Measurements from ENCODE around the gene PCOLCE2.

The PCOLCE2 gene, protein sequence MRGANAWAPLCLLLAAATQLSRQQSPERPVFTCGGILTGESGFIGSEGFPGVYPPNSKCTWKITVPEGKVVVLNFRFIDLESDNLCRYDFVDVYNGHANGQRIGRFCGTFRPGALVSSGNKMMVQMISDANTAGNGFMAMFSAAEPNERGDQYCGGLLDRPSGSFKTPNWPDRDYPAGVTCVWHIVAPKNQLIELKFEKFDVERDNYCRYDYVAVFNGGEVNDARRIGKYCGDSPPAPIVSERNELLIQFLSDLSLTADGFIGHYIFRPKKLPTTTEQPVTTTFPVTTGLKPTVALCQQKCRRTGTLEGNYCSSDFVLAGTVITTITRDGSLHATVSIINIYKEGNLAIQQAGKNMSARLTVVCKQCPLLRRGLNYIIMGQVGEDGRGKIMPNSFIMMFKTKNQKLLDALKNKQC

DNA sequence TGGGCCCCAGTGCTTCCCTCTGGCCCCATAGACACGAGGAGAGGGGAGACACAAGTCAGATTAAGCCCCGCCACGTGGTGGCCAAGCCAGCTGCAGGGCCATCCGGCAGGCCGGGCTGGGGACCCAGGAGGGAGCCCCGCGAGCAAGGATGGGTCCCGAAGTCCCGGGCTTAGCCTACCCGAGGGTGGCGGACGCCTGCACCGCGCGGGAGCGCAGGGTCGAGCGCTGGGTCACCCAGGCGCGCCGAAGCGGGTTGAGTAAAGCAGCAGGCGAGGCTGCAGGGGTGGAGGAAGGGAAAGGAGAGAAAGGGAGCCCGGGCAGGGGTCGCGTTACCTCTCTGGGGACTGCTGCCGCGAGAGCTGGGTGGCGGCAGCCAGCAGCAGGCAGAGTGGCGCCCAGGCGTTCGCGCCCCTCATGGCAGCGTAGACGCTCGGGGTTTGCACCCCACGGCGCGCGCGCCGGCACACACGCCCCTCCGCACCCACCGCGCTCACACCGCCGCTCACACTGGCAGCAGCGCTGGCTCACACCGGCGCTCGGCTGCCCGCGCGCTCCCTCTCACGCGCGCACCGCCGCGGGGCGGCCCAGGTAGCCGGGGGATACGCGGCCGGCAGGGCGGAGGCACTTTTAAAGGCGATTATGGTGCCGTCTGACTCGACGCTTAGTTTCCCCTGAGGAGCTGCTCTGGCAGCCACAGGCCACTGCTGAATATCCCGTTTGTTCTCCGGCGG, at the start of gene PCOLCE2:
Gene PCOLCE2, minus strand, starts transcription at position 603 of the 731 bp plus-strand sequence. Its CDS starts 187 bp downstream, at position 416.
- DNase-seq: peak; percentile 6

DNA sequence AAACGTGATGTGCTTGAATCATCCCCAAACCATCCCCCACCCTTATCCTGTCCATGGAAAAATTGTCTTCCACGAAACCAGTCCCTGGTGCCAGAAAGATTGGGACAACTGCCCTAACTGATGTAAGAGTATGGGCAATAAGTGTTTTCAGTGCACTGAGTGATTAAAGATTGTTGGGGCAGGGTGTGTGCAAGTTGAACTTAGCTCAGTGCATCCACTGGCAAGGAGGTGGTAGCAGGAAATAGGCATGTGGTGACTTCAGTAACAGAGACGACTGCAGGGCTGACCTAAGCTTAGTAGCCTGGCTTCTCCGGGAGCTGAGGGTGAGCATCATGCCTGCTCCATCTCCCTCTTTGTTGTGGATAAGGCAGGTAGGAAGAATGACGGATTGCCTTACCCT, 47.1 kb upstream of the PCOLCE2 start:
- DNase-seq: no peak

DNA sequence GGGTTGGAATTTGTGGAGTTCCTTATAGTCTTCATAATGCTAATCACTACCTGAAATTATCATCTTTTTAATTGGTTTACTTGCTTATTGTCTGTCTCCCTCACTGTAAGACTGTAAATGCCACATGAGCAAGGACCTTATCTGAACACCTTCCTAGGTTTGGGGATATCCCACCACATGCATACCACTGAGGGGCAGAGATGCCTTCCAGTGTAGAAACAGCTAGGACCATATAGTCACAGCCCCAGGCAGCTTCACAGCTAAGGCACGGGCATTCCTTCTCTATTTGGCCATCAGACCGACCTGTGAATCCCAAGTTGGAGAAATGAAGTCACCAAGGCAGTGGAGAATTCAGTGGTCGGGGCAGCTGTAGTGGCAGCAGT, 46.0 kb upstream of the PCOLCE2 start:
- no peak for DNase-seq

DNA sequence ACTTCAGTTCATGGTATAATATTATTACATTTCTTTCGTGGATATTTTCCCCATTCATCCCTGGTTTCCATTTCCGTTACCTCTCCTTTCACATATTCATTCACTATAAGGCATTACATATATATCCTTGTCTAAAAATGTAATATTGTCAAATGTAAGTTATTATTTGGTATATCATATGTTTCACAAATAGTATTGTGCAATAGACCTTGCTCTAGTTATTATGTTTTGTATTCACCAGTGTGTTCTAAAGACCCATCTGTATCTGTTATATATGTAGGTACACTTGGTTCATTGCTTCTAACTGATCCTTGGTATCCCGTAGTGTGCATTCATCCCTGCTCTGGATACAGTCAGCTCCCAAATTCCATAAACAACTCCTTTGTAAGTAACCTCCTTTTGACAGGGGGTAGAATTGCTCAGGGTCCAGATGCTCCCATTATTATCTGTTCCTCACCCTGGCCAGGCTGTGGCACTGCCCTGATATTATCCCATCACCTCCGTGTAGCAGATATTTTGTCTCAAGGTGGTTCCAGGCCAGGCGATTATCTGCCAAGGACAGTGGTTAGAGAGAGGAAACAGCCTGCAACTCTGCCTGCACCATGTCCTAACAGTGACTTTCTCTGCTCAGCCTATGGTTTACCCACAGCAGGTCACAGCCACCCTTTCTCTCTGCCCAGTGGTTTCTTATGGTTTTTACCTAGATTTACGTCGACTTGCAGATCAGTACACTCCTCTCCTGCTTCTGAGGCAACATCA, 45.4 kb upstream of the PCOLCE2 start:
- DNase-seq: no peak

DNA sequence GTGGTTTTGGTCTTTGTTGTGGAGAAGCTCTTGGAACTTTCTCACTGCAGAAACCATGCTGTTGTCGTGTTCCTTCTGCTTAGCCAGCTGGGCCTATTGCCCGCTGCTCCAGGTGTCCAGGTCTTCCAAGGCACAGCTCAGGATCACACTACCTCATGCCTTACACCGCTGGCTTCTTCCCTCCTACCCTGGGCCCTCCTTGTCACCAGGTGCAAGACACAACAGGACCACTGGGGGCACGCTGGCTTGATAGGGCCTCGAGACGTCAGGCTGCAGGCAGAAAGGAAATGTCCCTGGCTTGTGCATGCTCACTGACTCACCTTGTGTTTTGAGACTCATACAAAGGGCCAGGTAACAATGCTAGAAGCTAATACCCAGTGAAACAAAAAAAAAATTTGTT, 42.3 kb upstream of the PCOLCE2 start:
- peak; percentile 31 for DNase-seq

DNA sequence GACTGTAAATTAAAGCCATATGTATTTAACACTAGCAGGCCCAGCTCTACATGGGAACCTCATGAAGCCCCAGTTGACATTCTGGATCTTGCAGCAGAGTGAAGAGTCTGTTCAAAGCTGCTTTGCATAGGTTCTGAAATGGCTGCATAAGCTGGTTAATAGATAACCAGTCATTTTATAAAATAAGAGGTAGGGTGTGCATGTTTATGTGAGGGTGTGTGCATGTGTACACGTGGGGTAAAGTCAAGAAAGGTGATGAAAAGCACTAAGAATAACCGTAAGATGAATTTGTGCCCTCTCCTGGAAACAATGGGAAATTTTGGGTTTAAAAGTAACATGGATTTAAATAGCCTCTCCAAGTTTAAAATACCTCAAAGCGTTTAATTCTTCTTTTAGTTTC, 41.6 kb upstream of the PCOLCE2 start:
- no peak for DNase-seq

DNA sequence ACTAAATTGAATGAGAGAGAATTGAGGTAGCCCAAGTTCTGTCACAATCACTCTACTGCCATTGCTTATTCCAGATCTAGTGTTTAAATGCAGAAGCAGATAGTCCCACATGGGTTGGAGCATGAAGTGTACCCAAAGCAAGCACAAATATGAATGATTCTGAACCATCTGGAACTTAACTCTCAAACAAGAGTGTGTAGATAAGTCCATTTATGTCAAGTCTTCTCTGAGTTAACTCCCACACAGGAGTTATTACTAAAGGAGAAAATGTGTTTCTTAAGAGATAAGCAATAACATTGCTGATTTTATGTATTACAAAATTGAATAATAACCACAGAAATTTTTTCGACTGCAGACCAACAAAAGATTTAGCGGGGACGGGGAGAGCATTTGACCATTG, 41.0 kb upstream of the PCOLCE2 start:
- no peak for DNase-seq

DNA sequence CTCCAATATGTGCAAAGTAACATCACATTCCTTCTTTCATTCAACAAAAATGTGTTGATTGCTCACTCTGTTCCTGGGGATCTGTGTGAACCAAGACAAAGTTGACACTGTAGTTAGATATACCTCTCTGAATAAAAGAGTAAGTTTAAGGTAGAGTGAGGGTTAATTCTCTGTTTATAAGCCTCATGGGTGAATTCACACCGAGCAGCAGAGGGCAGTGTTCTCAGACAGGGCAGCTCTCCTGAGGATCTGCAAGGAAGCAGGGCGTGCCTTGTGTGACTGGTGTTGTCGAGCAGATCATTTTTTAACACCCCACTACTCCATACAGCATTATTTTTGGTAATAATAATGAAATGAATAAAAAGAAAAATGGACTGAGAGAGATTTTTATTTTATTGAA, 40.2 kb upstream of the PCOLCE2 start:
- peak; percentile 60 for DNase-seq

DNA sequence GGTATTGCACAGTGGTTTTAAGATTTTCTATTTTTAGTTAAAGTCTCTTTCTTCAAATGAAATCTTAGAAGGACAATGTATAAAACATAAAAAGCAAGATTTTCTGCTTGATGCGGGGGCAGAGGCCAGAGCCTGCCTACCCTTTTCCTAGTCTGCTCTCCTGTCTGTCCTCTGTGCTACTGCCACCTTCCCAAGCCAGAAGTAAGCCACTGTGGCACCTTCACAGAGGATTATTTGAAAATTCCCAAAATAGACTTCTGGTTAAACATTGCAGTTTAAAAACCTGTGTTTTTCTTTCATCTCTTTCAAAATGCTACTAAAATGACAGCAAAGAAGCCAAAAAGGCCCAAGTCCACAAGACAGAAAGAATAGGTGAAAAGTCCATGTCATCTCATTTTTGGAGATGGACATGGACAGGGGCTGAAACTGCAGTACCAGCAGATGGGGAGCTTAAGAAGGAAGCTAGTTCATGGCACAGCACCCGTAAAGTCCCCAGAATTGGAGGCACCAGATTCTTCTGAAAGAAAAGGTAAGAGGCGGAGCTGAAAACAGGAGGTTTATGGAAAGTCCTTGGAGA, 37.6 kb upstream of the PCOLCE2 start:
- no peak for DNase-seq

DNA sequence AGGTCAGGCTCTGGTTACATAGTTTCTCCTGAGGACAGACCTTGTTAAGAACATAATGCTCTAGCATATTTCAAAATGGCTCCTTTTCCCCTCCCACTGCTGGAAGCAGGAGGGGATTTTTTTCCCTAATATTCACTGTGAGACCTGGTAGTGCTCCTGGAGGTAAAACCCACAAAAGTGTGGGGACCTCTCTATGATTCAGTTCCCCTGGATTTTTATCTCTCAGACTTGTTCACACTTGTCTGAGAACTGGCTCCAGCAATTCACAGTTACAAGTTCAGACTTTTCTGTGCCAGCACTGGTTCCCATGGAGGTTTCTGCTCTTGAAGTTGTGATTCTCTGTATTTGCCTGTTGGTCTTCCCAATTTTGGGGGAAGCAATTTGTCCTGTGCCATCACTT, 36.3 kb upstream of the PCOLCE2 start:
- DNase-seq: no peak

DNA sequence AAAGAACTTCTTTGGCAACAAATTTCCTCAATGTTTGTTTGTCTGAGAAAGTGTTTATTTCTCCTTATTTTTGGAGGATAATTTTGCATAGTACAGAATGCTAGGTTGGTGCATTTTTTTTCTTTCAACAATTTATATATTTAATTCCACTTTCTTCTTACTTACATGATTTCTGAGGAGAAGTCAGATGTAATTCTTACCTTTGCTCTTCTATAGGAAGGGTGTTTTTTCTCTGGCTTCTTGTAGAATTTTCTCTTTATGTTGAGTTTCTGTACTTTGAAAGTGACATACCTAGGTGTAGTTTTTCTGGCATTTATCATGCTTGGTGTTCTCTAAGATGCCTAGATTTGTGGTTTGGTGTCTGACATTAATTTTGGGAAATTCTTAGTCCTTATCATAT, 34.8 kb upstream of the PCOLCE2 start:
- DNase-seq: no peak

DNA sequence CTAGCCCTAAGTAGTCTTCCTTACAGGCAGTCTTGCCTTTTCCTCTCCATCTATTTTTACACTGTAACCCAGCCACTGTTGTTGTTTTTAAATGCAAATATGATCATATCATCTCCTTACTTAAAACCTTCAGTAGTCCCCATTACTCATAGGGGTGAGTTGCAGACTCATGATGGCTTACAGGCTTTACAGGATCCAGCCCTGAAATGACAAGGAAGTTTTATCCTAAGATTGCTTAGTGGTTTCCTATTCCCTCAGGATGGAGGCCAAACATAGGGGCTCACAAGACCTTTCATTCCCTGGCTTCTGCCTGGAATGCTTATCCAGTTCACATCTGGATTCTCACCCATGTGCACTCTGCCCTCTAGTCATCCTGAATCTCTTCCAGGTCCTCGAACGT, 27.7 kb upstream of the PCOLCE2 start:
- no peak for DNase-seq

DNA sequence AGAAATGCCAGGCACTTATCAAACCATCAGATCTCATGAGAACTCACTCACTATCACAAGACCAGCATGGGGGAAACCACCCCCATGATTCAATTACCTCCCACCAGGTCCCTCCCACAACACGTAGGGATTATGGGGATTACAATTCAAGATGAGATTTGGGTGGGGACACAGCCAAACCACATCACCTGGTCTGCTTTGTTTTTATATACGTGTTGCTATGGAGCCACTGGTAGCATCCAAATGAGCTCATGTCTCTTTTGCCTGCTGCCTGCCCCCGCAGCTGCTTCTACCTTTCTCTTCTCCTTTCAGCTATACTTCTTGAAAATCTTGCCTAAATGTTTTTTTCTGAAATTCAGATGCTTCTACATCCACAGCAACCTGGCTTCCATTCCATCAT, 26.8 kb upstream of the PCOLCE2 start:
- no peak for DNase-seq

DNA sequence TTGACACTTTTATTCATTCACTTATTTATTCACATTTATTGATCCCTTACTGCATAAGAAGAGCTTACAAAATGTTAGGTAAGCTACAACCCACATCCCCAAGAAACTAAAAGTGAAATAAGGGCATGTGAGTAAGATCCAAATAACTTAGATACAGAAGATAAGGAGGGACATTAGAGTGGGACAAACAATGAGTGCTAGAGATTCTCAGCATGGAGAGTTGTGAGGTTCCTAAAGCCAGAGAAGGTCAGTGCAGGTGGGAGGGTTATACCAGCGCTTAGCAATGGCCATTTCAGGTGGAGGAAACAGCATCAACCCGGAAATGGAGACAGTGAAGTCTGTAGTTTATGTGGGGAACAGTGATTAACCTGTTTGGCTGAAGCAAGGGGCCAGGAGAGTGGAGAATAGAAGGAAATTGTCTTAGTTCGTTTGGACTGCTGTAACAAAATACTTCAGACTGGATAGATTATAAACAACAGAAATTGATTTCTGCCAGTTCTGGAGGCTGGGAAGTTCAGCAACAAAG, 25.5 kb upstream of the PCOLCE2 start:
- DNase-seq: no peak

DNA sequence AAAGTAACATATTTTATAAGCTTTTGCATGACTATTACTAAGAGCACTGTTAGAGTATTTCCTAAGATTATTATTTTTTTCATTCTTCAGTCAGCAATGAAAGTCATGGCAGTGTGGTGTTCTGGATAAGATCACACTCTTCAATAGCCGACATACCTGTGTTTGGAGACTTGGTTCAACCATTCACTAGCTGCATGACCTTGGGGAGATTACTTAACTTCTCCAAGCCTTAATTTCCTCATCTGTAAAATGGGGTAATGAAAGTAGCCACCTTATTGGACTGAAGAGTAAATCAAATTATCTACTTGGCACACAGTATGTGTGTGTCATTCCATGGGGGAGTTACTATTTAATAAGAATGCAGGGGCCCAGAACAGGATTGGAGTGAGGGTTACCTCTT, 24.5 kb upstream of the PCOLCE2 start:
- no peak for DNase-seq

DNA sequence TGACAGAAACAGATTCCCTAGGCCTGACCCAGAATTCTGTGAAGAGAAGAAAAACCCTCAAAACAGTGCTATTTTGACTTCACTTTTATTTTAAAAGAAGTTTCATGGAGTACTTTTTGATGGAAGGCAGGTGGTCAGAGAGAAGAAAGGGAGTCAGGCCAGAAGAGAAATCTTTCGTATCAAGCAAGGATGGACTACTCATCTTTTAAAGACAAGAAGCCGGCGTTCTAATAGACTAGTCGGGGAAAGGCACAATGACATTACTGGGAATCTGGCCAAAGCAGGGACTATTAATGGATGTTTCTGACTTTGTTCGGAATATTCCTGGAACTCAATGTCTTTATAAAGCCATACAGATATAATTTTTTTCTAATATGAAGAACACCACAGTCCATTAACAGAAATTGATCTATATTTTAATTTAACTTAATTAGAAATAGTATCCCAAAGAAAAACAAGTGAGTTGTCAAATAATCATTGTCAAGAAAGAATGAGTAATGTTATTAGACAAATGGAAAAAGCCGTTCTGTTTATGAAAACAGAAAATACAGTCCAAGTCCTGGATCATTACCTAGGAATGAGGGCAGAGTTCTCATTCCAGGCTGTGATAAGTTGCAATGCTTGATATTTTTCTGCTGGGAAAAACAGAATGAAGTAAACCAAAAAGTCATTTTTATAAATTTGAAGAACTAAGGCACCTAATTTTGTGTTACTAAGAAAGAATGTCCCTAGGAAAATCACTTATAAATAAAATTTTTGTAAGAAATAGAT, 23.7 kb upstream of the PCOLCE2 start:
- no peak for DNase-seq

DNA sequence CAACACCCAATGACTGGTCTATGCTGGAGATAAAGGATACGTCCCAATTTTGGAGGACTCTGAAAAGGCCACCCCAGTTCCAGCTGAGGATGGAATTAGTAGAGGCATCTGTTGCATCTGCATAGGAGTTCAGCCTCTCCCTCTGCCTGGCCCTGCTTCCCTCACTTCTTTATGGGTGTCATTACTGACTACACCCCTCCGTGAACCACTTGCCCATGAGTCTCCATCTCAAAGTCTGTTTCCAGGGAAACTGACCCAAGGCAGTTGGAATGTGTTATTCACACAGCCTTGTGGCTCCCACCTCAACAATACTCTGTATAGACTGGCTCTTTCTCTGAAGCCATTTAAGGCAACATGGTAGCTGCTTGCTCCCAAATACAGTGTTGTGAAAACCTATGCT, 21.4 kb upstream of the PCOLCE2 start:
- no peak for DNase-seq

DNA sequence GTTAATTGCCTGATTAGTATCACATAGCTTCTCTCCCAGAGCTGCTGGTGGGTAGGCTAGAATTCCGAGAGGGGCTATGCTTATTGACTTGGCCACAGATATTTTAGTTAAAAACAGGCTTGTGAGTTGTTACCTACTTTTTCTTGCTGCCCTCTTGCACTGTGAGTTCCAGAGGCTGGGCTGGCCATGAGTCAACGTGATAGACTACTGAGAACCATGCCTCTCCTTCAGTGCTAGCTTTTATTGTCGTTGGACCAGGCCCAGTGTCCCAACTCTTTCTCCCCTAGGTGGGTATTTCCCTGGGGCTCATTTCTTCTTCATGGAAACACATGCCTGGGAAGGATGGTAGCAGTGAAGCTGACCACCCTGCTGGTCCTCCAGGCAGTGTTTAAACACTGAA, 20.4 kb upstream of the PCOLCE2 start:
- DNase-seq: no peak

DNA sequence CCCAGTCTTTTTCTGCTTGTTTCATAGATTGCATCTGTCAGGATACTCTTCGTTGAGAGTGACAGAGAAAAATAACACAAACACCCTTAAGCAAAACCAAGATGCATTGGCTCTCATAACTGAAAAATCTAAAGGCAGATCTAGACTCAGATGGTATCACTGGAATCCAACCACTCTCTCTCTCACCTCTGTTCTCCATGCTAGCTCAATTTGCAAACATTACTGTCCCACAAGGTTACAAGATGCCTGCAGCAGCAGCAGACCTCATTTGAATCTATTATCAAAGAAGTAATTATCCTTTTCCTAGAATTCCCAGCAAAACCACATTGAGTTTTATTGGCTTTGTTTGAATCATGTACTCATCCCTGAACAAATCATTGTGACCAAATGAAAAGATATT, 19.1 kb upstream of the PCOLCE2 start:
- DNase-seq: no peak

DNA sequence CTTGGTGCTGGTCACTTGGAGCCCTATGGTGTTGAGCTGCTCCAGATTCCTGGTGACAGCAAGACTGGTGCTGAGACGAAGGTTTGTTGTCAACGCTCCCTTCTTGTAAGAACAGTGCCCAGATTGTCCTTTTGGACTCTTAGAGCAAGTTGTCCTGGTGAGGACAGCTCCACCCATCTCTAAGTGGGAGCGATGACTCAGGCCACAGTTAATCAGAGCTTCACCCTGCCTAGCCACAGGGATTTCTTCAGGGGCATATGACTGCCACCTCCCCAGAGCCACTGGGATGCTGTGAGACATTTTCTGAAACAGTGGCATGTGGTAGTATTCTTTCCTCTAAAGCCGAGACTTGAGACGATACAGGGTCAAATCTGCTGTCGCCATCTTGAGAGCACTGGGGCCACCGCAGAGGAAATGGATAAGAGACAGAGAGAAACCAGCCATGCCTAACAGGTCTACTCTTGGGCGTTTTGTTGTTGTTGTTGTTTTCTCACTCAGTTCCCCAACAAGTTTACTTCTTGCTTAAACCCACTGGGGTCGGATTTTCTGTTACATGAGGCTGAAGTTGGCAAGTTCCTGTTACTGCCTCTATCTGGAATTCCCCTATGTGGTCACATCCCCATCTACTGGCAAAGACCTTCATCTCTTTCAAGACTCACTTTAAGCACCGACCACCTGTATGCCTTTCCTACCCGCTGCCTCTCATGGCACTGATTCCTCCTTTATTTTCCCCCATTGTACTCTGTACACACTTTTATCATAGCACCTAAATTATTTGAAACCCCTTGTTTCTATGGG, 16.0 kb upstream of the PCOLCE2 start:
- DNase-seq: peak; percentile 14

DNA sequence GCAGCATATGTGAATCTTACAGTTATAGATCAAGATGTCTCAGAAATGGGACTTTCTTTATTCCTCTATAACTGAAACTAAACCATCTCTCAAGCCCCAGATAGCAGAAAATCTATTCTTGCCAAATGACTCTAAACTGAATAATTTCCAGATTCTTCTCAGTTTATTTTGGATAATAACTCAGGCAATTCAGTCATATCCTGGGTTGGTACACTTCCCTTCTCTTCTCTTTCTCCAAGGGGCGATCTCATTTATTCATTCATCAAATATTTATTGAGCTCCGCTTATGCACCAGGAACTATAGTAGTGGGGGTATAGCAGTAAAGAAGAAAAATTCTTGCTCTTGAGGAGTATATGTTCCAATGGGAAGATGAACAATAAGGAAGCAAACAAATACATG, 13.5 kb upstream of the PCOLCE2 start:
- DNase-seq: no peak
